T1000 (cell line): Measurements from ENCODE around the gene KCNQ5.

Experiments
- DNase-seq: peaks from one replicate; lab custom pipeline; 2025; ENCODE audit warnings: mixed read lengths; lab: John Stamatoyannopoulos, UW

Gene KCNQ5

DNA sequence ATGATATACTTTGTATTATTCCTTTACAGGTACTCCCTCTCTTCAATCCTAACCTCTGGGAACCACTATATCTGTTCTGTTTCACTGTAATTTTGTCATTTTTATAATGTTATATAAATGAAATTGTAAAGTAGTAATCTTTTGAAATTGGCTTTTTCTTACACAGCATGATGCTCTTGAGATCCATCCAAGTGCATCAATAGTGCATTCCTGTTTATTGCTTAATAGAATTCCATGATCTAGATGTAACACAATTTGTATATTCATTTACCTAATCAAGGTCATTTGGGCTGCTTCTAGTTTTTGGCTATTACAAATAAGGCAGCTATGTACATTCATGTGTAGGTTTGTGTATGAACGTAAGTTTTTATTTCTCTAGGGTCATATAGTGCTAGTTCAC, 428.8 kb downstream of the KCNQ5 start:
- no peak for DNase-seq

DNA sequence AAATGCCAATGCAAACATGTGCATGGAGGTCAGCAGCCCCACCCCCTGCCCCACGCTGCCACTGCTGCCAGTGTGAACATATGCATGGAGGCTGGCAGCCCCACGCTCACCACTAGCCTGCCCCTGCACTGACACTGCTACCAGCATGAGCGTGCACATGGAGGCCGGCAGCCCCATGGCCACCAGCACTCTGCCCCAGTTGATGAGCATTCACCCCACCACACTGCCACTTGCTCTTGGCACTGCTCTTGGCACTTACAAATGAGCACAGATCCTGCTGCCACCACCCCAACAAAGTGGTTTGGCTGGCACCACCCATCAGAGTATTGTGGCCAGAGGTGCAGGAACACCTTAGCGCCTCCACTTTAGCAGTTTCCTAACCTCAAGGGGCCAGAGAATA, 429.3 kb downstream of the KCNQ5 start:
- DNase-seq = no peak

DNA sequence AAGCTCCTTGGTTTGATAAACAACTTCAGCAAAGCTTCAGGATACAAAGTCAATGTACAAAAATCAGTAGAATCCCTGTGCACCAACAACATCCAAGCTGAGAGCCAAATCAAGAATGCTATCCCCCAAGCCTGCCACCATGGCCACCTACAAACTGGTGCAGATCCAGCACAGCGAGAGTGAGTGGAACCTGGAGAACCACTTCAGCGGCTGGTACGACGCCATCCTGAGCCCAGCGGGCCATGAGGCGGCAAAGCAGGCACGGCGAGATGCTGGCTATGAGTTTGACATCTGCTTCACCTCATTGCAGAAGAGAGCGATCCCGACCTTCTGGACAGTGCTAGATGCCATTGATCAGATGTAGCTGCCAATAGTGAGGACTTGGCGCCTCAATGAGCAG, 433.1 kb downstream of the KCNQ5 start:
- no peak for DNase-seq

DNA sequence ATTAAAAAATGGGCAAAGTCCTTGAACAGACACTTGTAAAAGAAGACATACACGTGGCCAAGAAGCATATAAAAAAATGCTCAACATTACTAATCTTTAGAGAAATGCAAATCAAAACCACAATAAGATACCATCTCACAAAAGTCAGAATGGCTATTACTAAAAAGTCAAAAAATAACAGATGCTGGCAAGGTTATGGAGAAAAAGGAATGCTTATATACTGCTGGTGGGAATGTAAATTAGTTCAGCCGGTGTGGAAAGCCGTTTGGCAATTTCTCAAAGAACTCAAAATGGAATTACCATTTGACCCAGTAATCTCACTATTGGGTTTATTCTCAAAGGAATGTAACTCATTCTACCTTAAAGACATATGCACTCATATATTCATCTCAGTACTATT, 436.9 kb downstream of the KCNQ5 start:
- DNase-seq = no peak

DNA sequence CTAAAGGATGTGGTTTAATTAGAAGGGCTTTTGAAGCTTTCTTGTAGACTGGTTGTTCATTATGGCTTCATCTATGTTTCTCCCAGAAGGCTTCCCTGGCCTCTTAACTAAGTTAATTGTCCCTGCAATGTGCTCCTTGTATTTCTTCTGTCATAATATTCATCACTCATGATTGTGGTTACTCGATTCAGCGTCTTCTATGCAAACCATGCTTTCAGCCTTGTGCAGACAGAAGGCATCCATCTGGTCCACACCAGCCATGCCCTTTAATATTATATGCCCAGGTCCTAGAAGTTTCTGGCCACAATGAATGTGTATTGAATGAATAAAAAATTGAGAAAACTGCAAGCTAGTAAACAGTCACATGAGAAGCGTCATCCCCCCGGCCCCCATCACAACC, 440.3 kb downstream of the KCNQ5 start:
- DNase-seq = no peak

DNA sequence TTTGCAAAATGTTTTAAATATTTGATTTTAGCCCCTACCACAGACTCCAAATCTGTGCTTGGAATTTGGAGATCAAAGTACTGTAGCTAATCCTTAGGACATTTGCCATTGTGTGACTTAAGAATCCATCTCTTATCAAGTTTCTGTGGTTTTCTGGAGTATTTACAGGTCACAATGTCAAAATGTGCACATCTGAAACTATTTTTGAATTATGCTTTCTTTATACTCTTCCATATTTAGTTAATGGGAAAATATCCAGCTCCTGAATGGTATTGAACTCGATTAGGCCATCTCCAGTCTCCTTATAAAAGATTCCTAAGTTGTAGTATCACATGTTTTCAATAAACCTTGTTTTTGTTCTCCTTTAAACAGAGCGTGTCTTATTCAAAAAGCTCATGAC, 441.0 kb downstream of the KCNQ5 start:
- no peak for DNase-seq

DNA sequence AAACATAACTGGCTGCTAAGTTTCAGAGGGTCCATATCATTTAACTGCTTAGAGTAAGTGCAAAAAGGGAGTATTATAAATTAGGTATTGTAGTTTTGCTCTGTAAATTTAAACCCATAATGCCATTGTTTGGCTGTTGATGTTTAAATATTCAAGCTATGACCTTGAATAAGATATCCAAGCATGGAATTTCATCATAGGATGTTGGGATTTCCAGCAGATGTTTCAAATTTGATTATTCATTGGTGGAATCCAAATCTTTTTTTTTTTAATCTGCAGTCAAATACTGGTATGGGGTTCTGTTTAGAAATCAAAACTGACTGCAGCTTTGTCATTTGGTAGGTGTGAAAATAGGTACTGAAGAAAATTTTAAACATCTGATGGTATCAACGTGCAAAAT, 442.4 kb downstream of the KCNQ5 start:
- DNase-seq = no peak

DNA sequence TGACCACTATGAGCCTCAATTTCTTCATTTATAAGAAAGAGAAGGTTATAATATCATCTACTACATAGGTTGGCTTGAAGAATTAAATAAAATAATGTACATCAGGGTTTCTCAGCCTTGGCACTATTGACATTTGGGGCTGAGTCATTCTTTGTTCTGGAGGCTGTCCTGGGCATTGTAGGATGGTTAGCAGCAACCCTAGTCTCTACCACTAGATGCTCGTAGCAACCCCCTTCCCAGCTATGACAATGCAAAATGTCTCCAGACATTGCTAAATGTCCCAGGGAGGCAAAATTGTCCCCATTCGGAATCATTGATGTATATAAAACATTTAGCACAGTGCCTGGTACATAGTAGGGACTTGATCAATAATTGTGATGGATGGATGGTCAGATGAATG, 451.4 kb downstream of the KCNQ5 start:
- DNase-seq = no peak

DNA sequence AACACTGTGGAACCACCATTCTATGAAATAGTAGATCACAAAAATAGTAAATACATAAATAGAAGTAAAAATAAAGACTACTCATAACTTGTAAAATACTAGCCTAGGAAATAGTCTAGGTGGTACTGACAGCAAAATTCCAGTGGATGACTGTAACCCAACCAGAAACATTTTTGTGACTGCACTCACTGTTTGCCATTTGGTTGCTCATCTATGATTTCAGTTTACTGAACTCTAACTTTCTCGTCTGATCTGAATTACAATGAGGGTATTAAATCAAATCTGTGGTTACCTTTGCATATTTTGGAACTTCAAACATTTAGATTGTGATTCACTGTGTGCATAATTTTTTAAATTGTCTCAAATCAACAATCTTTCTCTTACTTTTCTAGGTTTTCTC, 452.3 kb downstream of the KCNQ5 start:
- no peak for DNase-seq

DNA sequence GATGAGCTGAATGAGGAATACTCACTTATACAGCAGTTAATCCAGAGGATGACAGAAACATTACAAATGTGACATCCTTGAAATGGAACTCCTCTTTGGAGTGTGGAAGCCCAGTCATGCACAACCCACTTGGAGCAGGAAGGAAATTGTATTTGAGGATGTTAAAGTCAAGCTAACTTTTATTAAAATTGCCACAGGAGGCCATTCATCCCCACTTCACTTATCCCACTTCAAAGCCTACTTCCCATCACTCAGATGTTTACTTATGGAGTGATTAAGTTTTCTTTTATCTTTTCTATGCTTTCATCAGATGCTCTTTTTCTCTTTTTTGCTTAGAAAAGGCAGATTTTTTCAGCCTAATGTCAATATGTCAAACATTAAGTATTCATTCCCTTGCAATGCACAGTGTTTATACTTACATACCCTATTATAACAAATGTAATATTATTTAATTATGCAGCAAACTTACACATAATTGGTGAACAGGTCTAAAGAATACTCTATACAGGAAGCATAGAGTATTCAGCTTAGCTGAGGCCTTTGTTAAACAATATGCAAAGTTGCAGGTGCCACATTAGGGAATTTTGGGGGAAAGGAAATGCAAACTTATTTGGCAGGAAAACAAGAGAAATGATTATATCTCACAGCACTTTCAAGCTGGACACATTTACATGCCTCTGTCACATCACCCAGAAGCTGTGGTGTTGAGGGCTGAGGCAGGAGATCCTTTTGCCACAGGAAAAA, 454.5 kb downstream of the KCNQ5 start:
- DNase-seq = no peak

DNA sequence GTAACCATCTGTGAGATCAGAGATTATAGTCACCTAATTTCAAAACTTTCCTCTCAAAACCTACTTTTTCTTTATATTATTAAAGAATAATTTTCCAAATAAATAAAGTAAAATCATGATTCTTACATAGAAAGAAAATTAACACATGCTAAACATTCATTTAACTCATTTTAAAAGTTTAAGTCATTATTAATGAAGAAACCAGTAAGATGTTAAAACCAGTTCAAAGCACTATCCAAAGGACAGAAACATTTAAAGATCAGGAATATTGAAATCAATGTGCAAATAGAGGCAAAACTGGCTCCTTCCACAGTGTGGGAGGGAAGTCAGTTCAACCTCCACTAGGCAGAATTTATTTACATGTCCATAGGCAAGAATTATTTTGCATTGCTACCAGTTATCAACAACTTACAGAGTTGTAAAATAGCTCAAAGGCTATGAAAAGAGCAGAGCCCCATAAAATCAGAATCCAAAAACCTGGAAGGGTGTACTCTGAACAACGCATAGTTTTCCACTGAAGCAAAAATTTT, 456.5 kb downstream of the KCNQ5 start:
- no peak for DNase-seq

DNA sequence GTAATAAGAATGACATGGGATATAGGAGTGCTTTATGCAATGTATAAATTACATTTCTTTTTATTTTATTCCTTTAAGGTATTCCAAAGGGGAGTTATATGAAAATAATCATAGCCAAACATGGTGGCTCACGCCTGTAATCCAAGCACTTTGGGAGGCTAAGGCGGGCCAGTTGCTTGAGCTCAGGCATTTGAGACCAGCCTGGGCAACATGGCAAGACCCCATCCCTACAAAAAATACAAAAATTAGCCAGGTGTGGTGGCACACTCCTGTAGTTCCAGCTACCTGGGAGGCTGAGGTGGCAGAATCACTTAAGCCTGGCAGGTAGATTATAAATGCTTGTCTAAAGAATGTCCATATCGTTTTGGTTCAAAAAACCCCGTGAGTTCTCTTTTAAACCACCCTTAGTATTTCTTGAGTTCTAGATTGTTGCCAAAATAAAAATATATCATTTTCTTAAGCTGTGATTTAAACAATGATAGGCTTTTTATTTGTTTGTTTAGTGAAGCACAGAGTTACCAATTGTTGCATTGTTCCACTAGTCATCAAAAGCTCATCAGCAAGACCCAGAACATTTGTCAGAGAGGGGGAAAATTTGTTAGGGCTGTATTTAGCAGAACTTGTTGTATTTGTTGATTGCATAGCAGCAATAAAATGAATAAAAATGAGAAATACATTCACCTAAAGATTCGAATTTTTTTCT, 457.2 kb downstream of the KCNQ5 start:
- no peak for DNase-seq

DNA sequence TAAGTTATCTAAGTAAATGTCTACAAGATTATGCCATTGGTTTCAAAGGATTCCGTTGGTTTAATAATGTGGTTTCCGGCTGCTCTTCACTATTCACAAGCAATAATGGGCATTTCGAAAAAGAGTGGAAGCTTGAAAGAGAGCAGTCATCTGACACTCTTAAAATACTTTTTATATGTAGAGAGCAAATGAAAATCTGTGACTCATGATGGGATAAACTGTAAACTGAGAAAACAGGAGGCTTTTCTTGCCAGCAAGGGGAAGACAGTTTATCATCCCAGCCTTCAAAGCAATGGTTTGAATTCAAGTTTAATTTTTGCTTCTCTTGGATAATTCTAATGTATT, 457.7 kb downstream of the KCNQ5 start:
- DNase-seq = no peak

DNA sequence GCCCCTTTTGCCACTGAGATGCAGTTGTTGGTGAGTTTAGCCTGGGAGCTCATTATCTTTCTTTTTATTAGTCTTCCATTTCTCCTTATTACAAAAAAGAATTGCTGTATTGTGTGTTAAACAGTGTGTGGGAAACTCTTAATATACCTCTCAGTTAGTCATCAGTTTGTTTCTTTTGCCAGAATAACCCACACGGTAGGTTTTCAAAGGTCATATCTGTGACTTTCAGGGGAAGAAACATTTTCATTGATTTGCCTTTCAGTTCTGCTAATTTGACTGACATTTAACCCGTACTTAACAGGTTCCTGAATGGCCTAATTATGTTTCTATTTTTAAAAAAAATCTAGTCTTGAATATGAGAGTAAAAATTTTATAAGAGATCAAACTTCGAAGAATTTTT, 458.1 kb downstream of the KCNQ5 start:
- no peak for DNase-seq

DNA sequence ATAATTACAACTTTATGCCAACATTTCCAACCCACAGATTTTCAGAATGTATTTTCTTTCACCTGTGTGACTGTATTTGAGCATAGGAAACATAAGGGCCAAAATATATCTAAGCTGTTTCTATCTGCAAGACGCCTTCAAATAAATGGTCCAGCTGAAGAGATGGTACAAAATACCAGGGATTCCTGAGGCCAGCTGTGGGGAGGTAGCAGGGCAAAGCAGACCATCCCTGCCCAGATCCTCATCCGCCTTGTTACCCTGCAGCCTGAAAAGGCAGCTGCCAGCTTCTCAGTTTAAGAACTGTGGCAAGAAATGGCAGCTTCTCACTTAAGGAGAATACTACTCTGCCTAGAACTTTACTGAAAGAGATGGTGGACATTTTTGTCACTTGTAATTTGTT, 460.1 kb downstream of the KCNQ5 start:
- no peak for DNase-seq

DNA sequence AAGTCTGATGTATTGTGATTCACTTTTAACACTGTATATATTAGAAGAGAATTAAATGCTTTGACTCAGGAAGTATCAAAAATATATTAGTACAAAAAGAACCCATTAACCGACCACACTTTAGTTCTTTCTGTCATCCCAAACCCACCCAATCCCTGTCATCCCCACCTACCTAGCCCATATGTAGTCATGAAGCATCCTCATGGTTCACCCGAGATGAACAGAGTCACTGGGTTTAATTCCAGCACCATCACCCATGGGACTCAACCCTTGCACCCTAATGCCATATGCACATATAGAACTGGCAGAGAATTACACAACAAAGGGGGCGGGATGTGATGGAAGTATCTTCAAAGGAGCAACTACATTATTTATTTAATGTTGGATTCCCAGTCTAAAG, 462.0 kb downstream of the KCNQ5 start:
- DNase-seq = no peak

DNA sequence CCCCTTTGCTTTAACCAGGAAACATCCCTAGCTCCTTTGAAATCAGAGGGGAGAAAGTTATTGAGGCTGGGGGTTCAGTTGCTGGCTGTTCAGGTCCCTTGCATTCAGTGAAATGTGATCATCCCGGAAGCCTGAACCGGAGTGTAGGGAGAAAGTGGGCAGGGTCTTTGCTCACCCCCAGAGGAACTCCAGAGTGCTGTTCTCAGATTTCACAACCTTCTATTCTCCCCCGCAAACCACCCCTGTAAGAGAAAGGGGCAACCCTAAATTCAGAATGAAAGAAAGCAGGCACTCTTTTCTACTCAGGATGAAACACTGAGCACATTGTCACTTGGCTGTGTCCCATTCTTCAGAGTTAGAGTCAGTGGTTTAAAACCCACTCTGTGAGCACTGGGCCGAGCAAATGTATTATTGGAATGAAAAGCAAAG, 463.6 kb downstream of the KCNQ5 start:
- DNase-seq = no peak

DNA sequence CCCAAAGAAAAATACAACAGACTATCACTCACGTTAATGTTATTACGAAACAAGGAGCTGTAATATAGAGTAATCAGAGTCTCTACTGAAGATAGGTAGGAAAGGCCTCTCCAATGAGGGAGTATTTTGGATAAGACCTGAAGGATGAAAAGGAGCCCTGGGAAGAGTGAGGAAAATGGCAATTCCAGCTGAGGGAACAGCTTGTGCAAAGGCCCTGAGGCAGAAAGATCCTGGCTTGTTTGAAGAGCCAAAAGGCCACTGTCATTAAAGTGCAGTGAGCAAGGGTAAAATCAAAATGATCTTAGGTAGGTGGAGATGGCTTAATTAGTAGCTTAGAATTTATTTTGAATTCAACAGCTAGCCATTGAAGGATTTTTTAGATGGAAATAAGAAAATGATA, 464.9 kb downstream of the KCNQ5 start:
- no peak for DNase-seq

DNA sequence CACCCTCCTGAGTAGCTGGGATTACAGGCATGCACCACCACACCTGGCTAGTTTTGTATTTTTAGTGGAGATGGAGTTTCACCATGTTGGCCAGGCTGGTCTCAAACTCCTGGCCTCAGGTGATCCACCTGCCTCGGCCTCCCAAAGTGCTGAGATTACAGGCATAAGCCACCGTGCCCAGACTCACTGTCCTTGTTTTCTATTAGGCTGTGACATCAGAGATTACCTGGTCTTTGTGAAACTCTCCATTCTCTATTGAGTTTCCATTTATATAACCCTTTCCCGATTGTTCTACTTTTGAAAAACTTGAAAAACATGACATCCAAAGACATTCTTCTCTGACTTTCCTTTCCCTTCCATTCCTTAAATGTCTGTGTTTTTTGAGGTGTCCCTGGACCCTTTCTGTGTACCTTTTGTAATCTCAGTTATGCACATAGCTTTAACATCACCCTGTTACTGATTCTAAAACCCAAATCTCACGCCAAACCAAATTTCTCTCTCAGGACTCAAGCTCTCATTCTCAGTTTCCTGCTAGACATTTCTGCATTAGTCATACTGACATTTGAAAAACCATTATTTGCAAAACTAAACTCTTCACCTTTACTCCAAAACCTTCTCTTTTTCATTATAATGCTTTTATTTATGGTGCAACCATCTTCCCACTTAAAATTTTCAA, 466.4 kb downstream of the KCNQ5 start:
- no peak for DNase-seq

DNA sequence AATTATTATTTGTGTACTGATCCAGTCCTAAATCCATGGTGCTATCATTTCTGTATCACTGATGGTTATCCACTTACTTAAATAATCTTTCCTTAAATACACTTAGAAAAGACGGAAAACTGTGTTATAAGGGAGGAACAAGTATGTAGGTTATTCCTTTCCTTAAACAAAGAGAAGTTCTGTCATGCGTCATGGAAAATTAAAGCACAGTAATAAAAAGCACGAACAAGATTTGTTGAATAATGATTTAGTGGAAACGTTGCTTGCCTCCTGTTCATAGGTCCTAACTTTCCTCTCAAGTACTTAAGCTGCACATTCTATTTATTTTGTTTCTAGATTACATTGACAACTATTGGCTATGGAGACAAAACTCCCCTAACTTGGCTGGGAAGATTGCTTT, 483.1 kb downstream of the KCNQ5 start:
- no peak for DNase-seq

DNA sequence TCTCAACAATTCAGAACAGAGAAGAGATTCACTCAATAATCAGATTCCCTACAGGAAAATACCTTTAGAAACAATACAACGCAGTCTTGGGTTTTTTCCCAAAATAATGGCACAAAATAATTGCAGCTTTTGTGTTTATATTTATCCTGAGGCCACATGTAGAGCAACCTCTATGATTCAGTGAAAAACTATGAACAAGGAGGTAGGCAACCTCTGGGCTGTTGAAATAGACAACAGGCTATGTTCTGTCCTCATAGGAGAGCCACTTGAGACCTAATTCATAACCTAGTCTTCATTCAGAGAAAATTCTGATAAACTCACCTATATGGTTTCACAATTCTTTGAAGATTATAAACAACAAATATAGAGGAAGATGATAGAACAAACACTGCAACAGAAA, 485.2 kb downstream of the KCNQ5 start:
- DNase-seq = no peak

DNA sequence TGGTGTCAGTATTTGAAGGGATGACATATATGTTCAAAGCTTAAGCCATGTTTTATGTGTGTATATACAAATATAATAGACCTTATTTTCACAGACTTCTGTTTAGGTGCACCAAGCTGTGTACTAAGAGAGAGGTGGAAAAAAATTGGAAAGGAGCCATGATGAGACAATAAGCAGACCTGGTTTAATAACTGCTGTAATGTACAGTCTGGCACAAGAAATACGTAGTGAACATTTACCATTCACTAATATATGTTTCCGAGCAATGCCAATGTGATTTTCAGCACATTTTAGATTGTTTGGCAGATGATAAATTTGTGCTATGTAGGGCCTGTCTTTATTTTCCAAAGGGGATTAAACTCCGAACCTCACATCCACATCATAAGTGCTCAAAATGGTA, 487.1 kb downstream of the KCNQ5 start:
- DNase-seq = no peak

DNA sequence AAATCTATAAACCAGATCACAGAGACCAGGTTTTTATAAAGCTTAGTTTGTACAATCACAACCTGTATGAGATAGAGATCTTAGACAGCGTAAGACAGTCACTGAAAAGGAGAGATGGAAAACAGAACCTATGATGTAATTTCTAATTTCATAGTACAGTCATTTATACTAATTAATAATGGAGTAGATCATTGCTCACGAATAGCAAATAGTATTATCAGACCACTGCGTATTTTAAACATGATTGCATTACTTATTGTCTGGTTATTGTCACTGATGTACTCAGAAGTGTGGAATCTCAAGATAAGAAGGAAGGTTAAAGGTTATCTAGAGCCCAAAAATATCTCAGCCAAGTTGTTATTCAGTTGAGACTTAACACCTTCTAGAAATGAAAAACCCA, 487.8 kb downstream of the KCNQ5 start:
- no peak for DNase-seq
